Measurements from ENCODE around the gene TMEM151B. TPM values are rescaled to one million over a fixed set of nuclear protein-coding genes. Genes with fewer than 3 reads are reported as not detected.

Gene TMEM151B
- total and polyA plus RNA-seq, 2 of the 13 experiments (the other 11 are each of a cell fraction or from before 2014, with no cell fraction given): not detected

- H3K27me3 ChIP-seq (ENCODE audit: control insufficient read depth in 1 of 2, insufficient read depth in 2 of 2, low read length in 2 of 2): no peaks in the 10 kb centered on the region; a peak in 1 of 5 replicates
- peak; percentile 70 for DNase-seq (ENCODE audit: low spot score)
- H3K79me2 ChIP-seq (ENCODE audit: insufficient read depth, low read length): peaks cover 48% of the 10 kb centered on the region
- CTCF ChIA-PET (ENCODE audit: low intra/inter-chr PET ratio, low total read pairs): interaction anchor here (0.7 to 2.0 kb wide), 3 partner anchors 32 to 157 kb away, joined by 3 to 5 read pairs (median 3); no protein-coding TSS in a partner anchor
- no peak overlapping the region for H3K4me2 ChIP-seq (ENCODE audit: low read depth, low read length)
- POLR2A ChIA-PET: interaction anchor here (1.0 to 6.0 kb wide), 4 partner anchors 8 to 624 kb away, joined by 3 to 264 read pairs (median 4); partner anchors contain the start of genes AARS2, GTPBP2 and HSP90AB1
- WGBS (ENCODE audit: low lambda C conversion rate): 82% methylated on average over 10 of the region's 10 CpGs
- in situ Hi-C loops (cut with HindIII; ENCODE audit: extremely low pct_ligation_motif_present, low pct_unique_long_range_greater_than_20kb): no loop called here
- intact Hi-C loops (cut with micrococcal nuclease; ENCODE audit: unreplicated experiment): loop anchor here (5.0 kb wide), 1 partner anchor 156 kb away; no protein-coding TSS in a partner anchor
- H3K27ac ChIP-seq (ENCODE audit: extremely low read length, insufficient read depth, low read length): no peak overlapping the region
- no peak overlapping the region for H2AFZ ChIP-seq (ENCODE audit: low read length)
- peaks cover 87% of the 10 kb centered on the region for H3K4me1 ChIP-seq (ENCODE audit: insufficient read depth, low read length)
- H3K36me3 ChIP-seq (replicated peaks in 1 of 2; ENCODE audit: control insufficient read depth in 1 of 2, insufficient read depth in 2 of 2, low read length in 2 of 2): peaks cover 45 to 68% of the 10 kb centered on the region in 2 experiments
- H3K9me3 ChIP-seq (ENCODE audit: low read length): no peaks in the 10 kb centered on the region
- FAIRE-seq: peak; percentile 15
- peak; percentile 5; the same call in 2 of the 3 replicates for ATAC-seq
- no peak overlapping the region for H3K4me3 ChIP-seq (replicated peaks in 1 of 3; ENCODE audit: insufficient read depth in 1 of 3, low read depth in 2 of 3, low read length in 3 of 3)
- H4K20me1 ChIP-seq (ENCODE audit: insufficient read depth, low read length): peaks cover 80% of the 10 kb centered on the region
- TSS peak; percentile 3 for BruUV-seq (replicated peaks)
- no peak overlapping the region for H3K9ac ChIP-seq (ENCODE audit: insufficient read depth, low read depth, low read length)
- TF ChIP-seq ZNF274 (CRISPR knock-in tag; IDR thresholded peaks at IDR 0.05) (no peak), ZBTB38 (CRISPR knock-in tag; IDR thresholded peaks at IDR 0.05) (peak; percentile 70), SAP130 (CRISPR knock-in tag; IDR thresholded peaks at IDR 0.05; ENCODE audit: low read depth) (0 out of 2 replicates have a peak, but pooled peaks have one; percentile 18), NRL (CRISPR knock-in tag; IDR thresholded peaks at IDR 0.05; ENCODE audit: borderline replicate concordance) (0 out of 2 replicates have a peak, but pooled peaks have one; percentile 13), ZNF546 (CRISPR knock-in tag; conservative IDR thresholded peaks at IDR 0.05) (no peak), ETS1 (CRISPR knock-in tag; IDR thresholded peaks at IDR 0.05) (no peak), KDM5B (CRISPR knock-in tag; IDR thresholded peaks at IDR 0.05; ENCODE audit: borderline replicate concordance) (no peak), ZNF720 (CRISPR knock-in tag; IDR thresholded peaks at IDR 0.05) (no peak), U2AF2 (IDR thresholded peaks at IDR 0.05; ENCODE audit: low read depth, low read length) (no peak), STAG1 (CRISPR knock-in tag; IDR thresholded peaks at IDR 0.05) (peak; percentile 32; the same call in 1 of the 2 replicates), ZNF605 (CRISPR knock-in tag; IDR thresholded peaks at IDR 0.05) (no peak), ZNF432 (CRISPR knock-in tag; IDR thresholded peaks at IDR 0.05; ENCODE audit: borderline replicate concordance) (no peak), SNAPC5 (CRISPR knock-in tag; IDR thresholded peaks at IDR 0.05; ENCODE audit: borderline replicate concordance) (no peak), ZNF747 (CRISPR knock-in tag; IDR thresholded peaks at IDR 0.05; ENCODE audit: borderline replicate concordance) (no peak)
Measured at GRCh38 chr6:44253307-44254101, 16.7 kb upstream of the TMEM151B start.

All from HepG2 (cell line).